A673 (cell line): Measurements from ENCODE around the gene TMEM185B.

Experiments used
- EZH2 ChIP-seq: fragments of 200-600 bp; sonication (generic); IDR thresholded peaks from 2 replicates; pipeline ENCODE4 v1.6.1; 2017; ENCODE audit warnings: borderline replicate concordance, low read depth, mild to moderate bottlenecking, mixed read lengths, antibody characterized with exemption, low read length; ENCODE audit not compliant: poor library complexity, severe bottlenecking
- TF ChIP-seq, protein P1 (sequence below): fragments of 300-800, 200-600 bp; sonication (generic); conservative IDR thresholded peaks from 2 replicates; pipeline ENCODE4 v1.5.1; 2017; ENCODE audit warnings: low read depth, mild to moderate bottlenecking, antibody characterized with exemption, low read length, moderate library complexity, mixed read lengths

DNA sequence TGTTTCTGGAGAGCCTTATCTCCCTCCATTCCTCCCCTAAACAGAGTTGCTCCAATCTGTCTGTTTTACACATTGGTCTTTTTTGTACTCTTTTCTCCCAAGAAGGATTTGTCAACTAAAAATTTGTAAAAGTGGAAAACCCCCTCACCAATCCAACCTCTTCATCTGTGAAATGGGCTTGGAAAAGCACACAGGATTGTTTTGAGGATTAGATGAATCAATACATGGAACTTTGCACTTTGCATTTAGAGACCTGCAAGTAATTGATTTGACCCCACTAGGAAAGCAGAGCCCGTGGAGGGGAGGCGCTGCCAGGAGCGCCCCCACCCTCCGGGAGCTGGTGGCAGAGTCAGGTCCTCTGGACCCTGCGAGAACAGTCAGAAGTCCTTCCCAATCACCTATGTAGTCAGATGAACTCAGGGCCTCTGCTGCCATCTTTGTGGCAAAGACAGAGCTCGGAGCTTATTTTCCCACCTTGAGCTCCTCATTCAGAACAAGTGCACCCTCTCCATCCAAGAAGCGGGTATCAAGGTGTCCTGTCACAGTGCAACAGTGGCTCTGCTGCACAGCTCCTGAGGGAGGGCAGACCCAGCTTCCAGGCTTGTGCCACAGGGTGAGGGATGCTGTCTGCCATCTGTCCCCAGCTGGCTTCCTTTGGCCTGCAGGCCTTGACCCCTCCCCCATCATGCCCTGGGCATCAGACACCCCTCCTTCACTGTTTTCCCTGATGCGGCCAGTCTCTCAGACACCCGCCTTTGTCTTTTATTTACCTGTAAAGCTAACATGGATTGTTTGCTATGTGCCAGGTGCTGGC is 1.7 kb upstream of the TMEM185B start:
- TF ChIP-seq, protein P1, sequence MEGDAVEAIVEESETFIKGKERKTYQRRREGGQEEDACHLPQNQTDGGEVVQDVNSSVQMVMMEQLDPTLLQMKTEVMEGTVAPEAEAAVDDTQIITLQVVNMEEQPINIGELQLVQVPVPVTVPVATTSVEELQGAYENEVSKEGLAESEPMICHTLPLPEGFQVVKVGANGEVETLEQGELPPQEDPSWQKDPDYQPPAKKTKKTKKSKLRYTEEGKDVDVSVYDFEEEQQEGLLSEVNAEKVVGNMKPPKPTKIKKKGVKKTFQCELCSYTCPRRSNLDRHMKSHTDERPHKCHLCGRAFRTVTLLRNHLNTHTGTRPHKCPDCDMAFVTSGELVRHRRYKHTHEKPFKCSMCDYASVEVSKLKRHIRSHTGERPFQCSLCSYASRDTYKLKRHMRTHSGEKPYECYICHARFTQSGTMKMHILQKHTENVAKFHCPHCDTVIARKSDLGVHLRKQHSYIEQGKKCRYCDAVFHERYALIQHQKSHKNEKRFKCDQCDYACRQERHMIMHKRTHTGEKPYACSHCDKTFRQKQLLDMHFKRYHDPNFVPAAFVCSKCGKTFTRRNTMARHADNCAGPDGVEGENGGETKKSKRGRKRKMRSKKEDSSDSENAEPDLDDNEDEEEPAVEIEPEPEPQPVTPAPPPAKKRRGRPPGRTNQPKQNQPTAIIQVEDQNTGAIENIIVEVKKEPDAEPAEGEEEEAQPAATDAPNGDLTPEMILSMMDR = no peak
- no peak for TF ChIP-seq EZH2
